Progenitor cell of endocrine pancreas (in vitro differentiated cells): Measurements from ENCODE around the gene CELF1. TPM values are rescaled to one million over a fixed set of nuclear protein-coding genes. Genes with fewer than 3 reads are reported as not detected.

ENCODE experiments used
- DNase-seq: peaks from one replicate; pipeline ENCODE4 v3.0.0; 2021; ENCODE audit warnings: low spot score; ENCODE audit not compliant: unreplicated experiment
- H3K27ac Mint-ChIP-seq: 2 replicates; pipeline ENCODE4 v1.8.0; 2021; ENCODE audit warnings: mild to moderate bottlenecking, moderate library complexity, mixed read lengths
- H3K27me3 Mint-ChIP-seq: 2 replicates; pipeline ENCODE4 v1.8.0; 2021; ENCODE audit warnings: mixed read lengths
- H3K36me3 Mint-ChIP-seq: 2 replicates; pipeline ENCODE4 v1.8.0; 2022; ENCODE audit warnings: mixed read lengths; ENCODE audit not compliant: insufficient read depth
- H3K4me1 Mint-ChIP-seq: 2 replicates; pipeline ENCODE4 v1.8.0; 2021; ENCODE audit warnings: low read depth, mixed read lengths
- H3K4me3 Mint-ChIP-seq: 2 replicates; pipeline ENCODE4 v1.8.0; 2021; ENCODE audit warnings: low read depth, mild to moderate bottlenecking, moderate library complexity, mixed read lengths
- H3K9me3 Mint-ChIP-seq: 2 replicates; pipeline ENCODE4 v1.8.0; 2021; ENCODE audit warnings: low read depth, mixed read lengths
- CTCF ChIP-seq: fragments of 200-600 bp; sonication (generic); IDR thresholded peaks from one replicate; pipeline ENCODE4 v1.5.0; 2021; ENCODE audit warnings: antibody characterized with exemption, mild to moderate bottlenecking; ENCODE audit not compliant: unreplicated experiment
- total RNA-seq: library from RNA; stranded (reverse); gene quantifications from 2 replicates; pipeline ENCODE4 v1.2.1, GENCODE V29; 2021

Gene CELF1
- total RNA-seq, 1 donor from 2014 or later = 161 TPM

- DNase-seq = no peak
- H3K36me3 Mint-ChIP-seq = peaks cover 14% of the 10 kb centered on the region
- H3K27ac Mint-ChIP-seq = no peak overlapping the region
- H3K4me3 Mint-ChIP-seq = no peak overlapping the region
- H3K27me3 Mint-ChIP-seq = no peaks in the 10 kb centered on the region
- H3K9me3 Mint-ChIP-seq = no peaks in the 10 kb centered on the region
- peaks cover 2% of the 10 kb centered on the region for H3K4me1 Mint-ChIP-seq
- no peak for TF ChIP-seq CTCF
These were observed 134.3 kb downstream of the CELF1 start for GRCh38 chr11:47418454-47419259.

GRCh38 chr11:47417712-47418111, 135.2 kb downstream of the CELF1 start:
- Mint-ChIP-seq H3K4me1 (peaks cover 2% of the 10 kb centered on the region), H3K27ac (peak overlapping the region; percentile 75), H3K4me3 (no peak overlapping the region), H3K9me3 (no peaks in the 10 kb centered on the region), H3K27me3 (no peaks in the 10 kb centered on the region), H3K36me3 (peaks cover 15% of the 10 kb centered on the region)
- DNase-seq = no peak
- TF ChIP-seq CTCF = no peak

GRCh38 chr11:47415949-47416472, 136.9 kb downstream of the CELF1 start:
- Mint-ChIP-seq H3K27me3 (no peaks in the 10 kb centered on the region), H3K9me3 (no peaks in the 10 kb centered on the region), H3K36me3 (peaks cover 13% of the 10 kb centered on the region), H3K27ac (no peak overlapping the region), H3K4me3 (no peak overlapping the region), H3K4me1 (peaks cover 2% of the 10 kb centered on the region)
- no peak for TF ChIP-seq CTCF
- no peak for DNase-seq

Other genes starting within 250 kb of the CELF1 start
- gene MYBPC3, start 200.4 kb downstream of the CELF1 start, total RNA-seq = 0.10 and 0.22 TPM in 2 replicates
- not detected in 2 replicates for gene SPI1, start 174.6 kb downstream of the CELF1 start, total RNA-seq
- gene SLC39A13, start 144.5 kb downstream of the CELF1 start, total RNA-seq = 38.3 and 42.4 TPM in 2 replicates
- gene PSMC3, start 126.7 kb downstream of the CELF1 start, total RNA-seq = 101 and 103 TPM in 2 replicates
- 0.42 and 0.81 TPM in 2 replicates for gene RAPSN, start 104.0 kb downstream of the CELF1 start, total RNA-seq
- gene PTPMT1, start 12.5 kb upstream of the CELF1 start, total RNA-seq = 45.6 and 47.6 TPM in 2 replicates
- gene KBTBD4, start 25.8 kb upstream of the CELF1 start, total RNA-seq = 16.6 and 18.1 TPM in 2 replicates
- gene NDUFS3, start 25.9 kb upstream of the CELF1 start, total RNA-seq = 102 and 109 TPM in 2 replicates
- 0.26 and 0.29 TPM in 2 replicates for gene FAM180B, start 33.5 kb upstream of the CELF1 start, total RNA-seq
- gene C1QTNF4, start 41.3 kb upstream of the CELF1 start, total RNA-seq = 2.5 and 4.0 TPM in 2 replicates
- 75.7 and 82.7 TPM in 2 replicates for gene MTCH2, start 89.4 kb upstream of the CELF1 start, total RNA-seq
- 6.1 and 8.2 TPM in 2 replicates for gene AGBL2, start 162.2 kb upstream of the CELF1 start, total RNA-seq
- gene FNBP4, start 214.2 kb upstream of the CELF1 start, total RNA-seq = 136 TPM in 2 replicates